ENCODE measurements around the gene TRIM72.
"Not testable (repeated sequence)": the region's sequence is repeated elsewhere in the genome, so short reads cannot be mapped to it uniquely, and the experiment has no call there.

TRIM72 gene

GRCh38 chr16:31215287-31216162 is 1.6 kb downstream of the TRIM72 start:
- DNase-seq = no peak

DNA sequence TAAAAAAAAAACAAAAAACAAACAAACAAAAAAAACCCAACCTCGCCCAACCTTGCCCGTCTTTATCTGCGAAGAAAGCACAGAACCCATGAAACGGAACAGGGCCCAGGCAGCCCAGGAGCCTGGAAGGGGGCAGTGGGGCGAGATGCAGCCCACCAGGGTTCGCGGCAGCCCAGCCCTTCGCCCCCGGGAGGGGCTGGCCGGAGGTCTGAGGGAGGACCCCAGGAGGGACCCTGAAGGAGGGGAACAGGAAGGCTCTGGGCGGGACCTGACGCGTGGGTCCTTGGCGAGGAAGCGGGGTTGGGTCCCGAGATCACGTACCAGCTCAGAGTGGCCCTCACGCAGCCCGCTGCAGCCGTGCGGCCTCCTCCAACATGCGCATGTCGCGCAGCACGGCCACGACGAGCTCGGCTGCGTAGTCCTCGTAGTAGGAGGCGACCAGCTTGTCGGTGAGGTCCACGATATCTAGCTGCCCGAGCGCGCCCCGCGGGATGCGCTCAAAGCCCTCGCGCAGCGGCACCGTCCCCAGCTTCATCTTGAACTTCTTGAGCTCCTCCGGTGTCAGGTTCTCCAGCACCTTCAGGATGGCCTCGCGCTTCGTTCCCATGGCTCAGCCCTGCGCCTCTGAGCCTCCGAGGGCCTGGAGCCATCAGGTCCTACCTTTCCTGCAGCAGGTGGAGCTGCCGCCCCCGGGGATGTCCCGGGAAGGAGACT is 2.7 kb downstream of the TRIM72 start, which contains the start of gene PYDC1:
Gene PYDC1, minus strand, starts transcription at position 714 of the 714 bp plus-strand sequence. Its CDS starts 107 bp downstream, at position 607.
- no peak for DNase-seq

DNA sequence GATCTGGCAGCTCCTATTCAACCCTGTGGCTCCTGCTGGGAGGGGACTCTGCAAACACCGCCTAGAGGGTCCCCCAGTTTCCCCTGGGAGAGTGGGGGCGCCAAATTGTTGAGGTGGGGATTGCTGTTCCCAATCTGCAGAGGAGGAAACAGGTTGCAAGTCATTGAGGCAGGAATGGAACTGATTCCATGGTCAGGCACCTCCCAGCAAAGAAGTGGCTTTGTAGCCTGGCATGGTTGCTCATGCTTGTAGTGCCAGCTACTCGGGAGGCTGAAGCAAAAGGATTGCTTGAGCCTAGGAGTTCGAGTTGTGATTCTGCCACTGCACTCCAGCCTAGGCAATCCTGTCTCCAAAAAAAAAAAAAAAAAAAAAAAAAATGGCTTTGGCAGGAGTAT is 3.2 kb downstream of the TRIM72 start:
- no peak for DNase-seq

DNA sequence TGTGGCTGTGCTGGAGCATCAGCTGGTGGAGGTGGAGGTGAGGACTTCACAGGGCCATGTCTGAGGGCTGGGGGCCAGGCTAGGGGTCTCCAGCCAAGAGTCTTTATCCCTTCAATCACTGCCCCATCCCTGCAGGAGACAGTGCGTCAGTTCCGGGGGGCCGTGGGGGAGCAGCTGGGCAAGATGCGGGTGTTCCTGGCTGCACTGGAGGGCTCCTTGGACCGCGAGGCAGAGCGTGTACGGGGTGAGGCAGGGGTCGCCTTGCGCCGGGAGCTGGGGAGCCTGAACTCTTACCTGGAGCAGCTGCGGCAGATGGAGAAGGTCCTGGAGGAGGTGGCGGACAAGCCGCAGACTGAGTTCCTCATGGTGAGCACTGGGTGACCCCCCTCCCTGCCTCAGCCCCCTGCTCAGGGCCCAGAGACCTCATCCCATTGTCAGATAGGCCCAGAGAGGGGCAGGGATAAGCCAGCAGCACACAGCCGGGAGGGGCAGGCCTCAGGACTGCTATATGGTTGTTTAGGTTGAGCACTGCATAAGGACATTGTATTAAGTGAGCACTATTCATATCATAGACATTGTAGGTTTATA is 5.3 kb downstream of the TRIM72 start:
- DNase-seq = no peak

- no peak for DNase-seq
Observed at GRCh38 chr16:31221357-31222160, 7.6 kb downstream of the TRIM72 start.

- DNase-seq = no peak
Observed at GRCh38 chr16:31223044-31223443, 9.1 kb downstream of the TRIM72 start.

DNA sequence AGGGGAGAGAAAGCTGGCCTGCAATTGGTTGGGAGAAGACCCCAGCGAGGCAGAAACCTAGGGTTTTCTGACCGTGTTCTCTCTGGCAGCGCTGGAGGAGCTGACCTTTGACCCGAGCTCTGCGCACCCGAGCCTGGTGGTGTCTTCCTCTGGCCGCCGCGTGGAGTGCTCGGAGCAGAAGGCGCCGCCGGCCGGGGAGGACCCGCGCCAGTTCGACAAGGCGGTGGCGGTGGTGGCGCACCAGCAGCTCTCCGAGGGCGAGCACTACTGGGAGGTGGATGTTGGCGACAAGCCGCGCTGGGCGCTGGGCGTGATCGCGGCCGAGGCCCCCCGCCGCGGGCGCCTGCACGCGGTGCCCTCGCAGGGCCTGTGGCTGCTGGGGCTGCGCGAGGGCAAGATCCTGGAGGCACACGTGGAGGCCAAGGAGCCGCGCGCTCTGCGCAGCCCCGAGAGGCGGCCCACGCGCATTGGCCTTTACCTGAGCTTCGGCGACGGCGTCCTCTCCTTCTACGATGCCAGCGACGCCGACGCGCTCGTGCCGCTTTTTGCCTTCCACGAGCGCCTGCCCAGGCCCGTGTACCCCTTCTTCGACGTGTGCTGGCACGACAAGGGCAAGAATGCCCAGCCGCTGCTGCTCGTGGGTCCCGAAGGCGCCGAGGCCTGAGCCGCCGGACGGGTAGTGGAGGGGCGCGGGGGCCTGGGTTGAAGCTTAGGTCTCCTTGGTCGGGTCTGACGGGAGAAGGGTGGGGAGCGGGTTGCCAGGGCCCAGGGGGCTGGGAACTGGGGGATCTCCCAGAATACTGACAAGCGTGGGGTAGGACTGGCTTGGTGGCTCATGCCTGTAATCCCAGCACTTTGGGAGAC is 10.4 kb downstream of the TRIM72 start:
- no peak for DNase-seq

GRCh38 chr16:31225193-31225592 is 11.3 kb downstream of the TRIM72 start:
- DNase-seq = no peak

- no peak for DNase-seq
Observed at GRCh38 chr16:31228206-31228605, 14.3 kb downstream of the TRIM72 start.

GRCh38 chr16:31229501-31229900 is 15.6 kb downstream of the TRIM72 start:
- DNase-seq = no peak

- no peak for DNase-seq
Observed at GRCh38 chr16:31238041-31238440, 24.1 kb downstream of the TRIM72 start.

- DNase-seq = no peak
Observed at GRCh38 chr16:31242206-31242605, 28.3 kb downstream of the TRIM72 start.

- no peak for DNase-seq
Observed at GRCh38 chr16:31243734-31244670, 30.1 kb downstream of the TRIM72 start.

GRCh38 chr16:31245598-31245997 is 31.7 kb downstream of the TRIM72 start:
- DNase-seq = not testable (repeated sequence)

DNA sequence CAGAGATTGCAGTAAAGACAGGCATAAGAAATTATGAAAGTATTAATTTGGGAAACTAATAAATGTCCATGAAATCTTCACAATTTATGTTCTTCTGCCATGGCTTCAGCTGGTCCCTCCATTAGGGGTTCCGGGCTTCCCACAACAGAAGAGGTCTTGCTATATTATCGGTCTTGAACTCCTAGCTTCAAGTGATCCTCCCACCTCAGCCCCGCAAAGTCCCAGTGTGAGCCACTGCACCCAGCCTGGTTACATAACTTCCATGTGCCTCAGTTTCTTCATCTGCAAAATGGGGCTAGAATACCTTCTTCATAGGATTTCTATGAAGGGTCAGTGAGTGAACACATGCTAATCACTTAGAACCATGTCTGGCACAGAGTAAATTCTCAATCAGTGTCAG is 32.4 kb downstream of the TRIM72 start:
- DNase-seq = no peak

- DNase-seq = no peak
Observed at GRCh38 chr16:31248344-31248743, 34.4 kb downstream of the TRIM72 start.

DNA sequence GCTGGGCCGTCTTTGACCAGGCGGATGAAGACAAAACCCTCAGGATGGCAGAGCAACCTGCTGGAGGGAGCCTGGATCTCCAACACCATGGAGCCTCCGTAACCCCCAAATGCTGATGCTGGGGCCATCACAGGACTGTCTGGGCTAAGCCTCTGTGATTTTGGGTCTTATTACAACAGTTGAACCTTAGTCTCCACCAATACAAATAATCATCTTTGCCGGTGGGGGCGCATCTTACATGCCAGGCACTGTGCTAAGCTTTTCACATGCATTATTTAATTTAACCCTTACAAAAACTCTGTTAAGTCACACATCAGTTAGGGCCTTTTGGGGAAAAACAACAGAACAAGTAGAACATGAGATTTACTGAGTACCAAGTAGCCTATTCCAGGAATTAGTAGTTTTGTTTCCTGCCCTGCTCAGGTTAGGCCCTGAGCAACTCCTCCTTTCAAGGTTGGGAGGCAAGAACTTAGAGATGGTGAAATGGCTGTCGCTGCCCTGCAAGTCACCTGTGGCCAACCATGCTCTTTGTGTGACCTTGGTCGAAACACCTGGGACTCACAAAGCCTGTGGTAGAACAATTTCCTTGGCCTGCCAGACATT is 37.0 kb downstream of the TRIM72 start:
- no peak for DNase-seq

DNA sequence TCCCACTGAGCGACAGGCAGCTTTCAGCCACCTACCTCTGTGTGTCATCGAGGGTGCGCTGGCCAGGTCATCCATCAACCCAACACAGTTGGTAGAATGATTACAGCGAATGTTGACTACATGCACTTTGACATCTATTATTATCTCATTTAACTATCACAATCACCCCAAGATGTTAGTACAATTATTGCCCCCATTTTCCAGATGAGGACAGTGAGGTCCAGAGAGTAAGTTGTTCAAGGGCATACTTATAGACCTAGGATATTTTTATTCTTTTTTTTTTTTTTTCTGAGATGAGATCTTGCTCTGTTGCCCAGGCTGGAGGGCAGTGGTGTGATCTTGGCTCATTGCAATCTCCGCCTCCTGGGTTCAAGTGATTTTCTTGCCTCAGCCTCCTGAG is 37.5 kb downstream of the TRIM72 start:
- DNase-seq = no peak

DNA sequence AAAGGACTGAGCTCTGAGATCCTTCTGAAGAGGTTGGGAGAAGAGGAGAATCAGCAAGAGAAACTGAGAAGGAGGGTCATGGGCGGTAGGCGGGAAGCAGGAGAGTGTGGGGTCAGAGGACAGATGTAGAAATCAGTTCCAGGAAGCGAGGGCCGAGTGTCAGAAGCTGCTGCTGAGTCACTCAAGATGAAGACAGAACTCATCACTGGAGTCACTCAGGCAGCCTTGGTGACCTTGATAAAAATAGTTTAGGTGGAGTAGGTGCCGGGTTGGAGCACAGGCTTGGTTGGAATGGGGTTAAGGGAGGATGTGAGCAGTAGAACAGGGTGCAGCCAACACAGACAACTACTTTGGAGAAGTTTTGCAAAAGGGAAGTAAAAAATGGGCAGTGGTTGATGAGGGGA is 39.7 kb downstream of the TRIM72 start:
- no peak for DNase-seq

- DNase-seq = no peak
Observed at GRCh38 chr16:31256466-31256865, 42.5 kb downstream of the TRIM72 start.
